ENCODE results near the gene TNFRSF21. TPM values are rescaled to one million over a fixed set of nuclear protein-coding genes. Genes with fewer than 3 reads are reported as not detected.

Gene TNFRSF21
- total and polyA plus RNA-seq, 9 of the 15 experiments (the other 6 are each of a cell fraction or from before 2014, with no cell fraction given): 0.63 to 5.7 (median 2.2) TPM

GRCh38 chr6:47241742-47242482 lies 67.8 kb downstream of the TNFRSF21 start (continued):
- TF ChIP-seq, protein P1, sequence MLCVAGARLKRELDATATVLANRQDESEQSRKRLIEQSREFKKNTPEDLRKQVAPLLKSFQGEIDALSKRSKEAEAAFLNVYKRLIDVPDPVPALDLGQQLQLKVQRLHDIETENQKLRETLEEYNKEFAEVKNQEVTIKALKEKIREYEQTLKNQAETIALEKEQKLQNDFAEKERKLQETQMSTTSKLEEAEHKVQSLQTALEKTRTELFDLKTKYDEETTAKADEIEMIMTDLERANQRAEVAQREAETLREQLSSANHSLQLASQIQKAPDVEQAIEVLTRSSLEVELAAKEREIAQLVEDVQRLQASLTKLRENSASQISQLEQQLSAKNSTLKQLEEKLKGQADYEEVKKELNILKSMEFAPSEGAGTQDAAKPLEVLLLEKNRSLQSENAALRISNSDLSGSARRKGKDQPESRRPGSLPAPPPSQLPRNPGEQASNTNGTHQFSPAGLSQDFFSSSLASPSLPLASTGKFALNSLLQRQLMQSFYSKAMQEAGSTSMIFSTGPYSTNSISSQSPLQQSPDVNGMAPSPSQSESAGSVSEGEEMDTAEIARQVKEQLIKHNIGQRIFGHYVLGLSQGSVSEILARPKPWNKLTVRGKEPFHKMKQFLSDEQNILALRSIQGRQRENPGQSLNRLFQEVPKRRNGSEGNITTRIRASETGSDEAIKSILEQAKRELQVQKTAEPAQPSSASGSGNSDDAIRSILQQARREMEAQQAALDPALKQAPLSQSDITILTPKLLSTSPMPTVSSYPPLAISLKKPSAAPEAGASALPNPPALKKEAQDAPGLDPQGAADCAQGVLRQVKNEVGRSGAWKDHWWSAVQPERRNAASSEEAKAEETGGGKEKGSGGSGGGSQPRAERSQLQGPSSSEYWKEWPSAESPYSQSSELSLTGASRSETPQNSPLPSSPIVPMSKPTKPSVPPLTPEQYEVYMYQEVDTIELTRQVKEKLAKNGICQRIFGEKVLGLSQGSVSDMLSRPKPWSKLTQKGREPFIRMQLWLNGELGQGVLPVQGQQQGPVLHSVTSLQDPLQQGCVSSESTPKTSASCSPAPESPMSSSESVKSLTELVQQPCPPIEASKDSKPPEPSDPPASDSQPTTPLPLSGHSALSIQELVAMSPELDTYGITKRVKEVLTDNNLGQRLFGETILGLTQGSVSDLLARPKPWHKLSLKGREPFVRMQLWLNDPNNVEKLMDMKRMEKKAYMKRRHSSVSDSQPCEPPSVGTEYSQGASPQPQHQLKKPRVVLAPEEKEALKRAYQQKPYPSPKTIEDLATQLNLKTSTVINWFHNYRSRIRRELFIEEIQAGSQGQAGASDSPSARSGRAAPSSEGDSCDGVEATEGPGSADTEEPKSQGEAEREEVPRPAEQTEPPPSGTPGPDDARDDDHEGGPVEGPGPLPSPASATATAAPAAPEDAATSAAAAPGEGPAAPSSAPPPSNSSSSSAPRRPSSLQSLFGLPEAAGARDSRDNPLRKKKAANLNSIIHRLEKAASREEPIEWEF (CRISPR knock-in tag; IDR thresholded peaks at IDR 0.05): 0 out of 2 replicates have a peak, but pooled peaks have one; percentile 27
- TF ChIP-seq GTF2E2 (tag; IDR thresholded peaks at IDR 0.05) (peak; percentile 91), NFXL1 (CRISPR knock-in tag; IDR thresholded peaks at IDR 0.05) (0 out of 2 replicates have a peak, but pooled peaks have one; percentile 37), JUN (IDR thresholded peaks at IDR 0.05; ENCODE audit: borderline replicate concordance, low read depth, low read length) (0 out of 2 replicates have a peak, but pooled peaks have one; percentile 4), JUN (CRISPR knock-in tag; IDR thresholded peaks at IDR 0.05; ENCODE audit: borderline replicate concordance) (no peak), E2F8 (IDR thresholded peaks at IDR 0.05; ENCODE audit: low read depth, partially characterized antibody) (no peak), NFRKB (IDR thresholded peaks at IDR 0.05; ENCODE audit: low read depth) (peak; percentile 81; the same call in 1 of the 2 replicates)
